Stimulated activated CD8-positive, alpha-beta memory T cell treated with anti-CD3 and anti-CD28 coated beads, Interleukin-15, amount 100 ng/mL, for 4 hours (primary cell): ENCODE data around the gene RAB6B.

Experiments used
- DNase-seq, 2 donors: peaks; one replicate each; pipeline ENCODE4 v3.0.0-alpha.2; 2020; ENCODE audit warnings: low read depth in 2 of 2

The RAB6B gene

DNA sequence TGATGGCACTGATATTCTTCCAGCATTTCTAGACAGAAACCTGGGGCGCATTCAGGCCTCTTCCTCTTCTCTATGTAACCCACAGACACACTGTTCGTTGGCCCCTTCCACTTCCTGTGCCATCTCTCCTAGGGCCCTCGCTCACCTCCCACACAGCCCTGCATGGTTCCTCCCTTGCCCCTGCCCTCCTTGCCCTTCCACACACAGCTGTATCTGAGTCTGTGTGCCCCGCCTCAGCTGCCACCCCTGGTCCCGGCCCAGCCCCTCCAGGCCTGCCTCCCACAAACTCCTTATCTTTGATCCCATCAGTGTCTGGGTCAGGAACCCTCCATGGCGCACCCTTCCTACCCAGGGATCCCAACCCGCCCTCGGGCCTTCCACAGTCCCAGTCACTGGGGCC lies 37.9 kb downstream of the RAB6B start:
- no peak for DNase-seq

DNA sequence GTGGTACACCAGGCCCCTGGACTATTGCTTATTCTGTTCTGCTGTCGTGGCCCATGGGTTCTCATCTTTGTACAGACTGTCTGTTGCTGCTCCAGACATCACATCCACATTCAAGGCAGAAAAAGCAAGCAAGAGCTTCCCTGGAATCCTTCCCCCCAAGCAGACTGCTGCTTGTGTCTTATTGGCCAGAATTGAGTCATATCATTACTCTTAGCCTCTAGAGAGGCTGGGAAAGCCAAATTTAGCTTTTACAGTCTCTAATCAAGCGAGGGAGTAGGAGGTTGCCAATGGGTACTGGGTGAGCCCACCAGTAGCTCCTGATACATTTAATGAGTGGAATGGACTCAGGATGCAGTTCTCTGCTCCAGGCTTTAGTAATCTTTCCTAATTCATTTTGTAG lies 39.4 kb downstream of the RAB6B start:
- no peak for DNase-seq

DNA sequence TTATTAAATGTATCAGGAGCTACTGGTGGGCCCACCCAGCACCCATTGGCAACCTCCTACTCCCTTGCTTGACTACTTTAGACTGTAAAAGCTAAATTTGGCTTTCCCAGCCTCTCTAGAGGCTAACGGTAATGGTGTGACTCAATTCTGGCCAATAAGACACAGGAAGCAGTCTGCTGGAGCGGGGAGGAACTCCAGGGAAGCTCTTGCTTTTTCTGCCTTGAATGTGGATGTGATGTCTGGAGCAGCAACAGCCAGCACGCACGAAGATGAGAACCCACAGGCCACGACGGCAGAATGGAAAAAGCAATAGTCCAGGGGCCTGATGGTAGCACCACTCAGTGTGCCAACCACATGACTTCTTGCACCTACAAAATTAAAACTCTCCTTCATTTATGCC lies 39.9 kb downstream of the RAB6B start:
- no peak for DNase-seq

DNA sequence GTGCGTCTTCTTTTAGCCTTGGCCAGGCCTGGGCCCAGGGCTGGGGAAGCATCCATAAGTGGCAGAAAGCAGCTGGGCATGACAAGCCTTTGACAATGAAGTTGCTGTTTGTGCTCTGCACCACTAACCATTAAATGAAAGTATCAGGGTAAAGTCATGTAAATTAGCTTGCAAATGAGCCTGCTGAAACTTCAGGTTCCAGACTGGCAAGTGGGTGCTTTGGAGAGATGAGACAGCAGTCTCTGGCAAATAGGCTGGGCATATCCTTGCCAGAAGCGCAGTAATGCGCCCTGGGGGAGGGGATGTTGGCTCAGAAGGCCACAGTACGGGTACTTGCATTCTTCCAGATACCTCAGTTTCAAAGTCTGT lies 40.7 kb downstream of the RAB6B start:
- no peak for DNase-seq

DNA sequence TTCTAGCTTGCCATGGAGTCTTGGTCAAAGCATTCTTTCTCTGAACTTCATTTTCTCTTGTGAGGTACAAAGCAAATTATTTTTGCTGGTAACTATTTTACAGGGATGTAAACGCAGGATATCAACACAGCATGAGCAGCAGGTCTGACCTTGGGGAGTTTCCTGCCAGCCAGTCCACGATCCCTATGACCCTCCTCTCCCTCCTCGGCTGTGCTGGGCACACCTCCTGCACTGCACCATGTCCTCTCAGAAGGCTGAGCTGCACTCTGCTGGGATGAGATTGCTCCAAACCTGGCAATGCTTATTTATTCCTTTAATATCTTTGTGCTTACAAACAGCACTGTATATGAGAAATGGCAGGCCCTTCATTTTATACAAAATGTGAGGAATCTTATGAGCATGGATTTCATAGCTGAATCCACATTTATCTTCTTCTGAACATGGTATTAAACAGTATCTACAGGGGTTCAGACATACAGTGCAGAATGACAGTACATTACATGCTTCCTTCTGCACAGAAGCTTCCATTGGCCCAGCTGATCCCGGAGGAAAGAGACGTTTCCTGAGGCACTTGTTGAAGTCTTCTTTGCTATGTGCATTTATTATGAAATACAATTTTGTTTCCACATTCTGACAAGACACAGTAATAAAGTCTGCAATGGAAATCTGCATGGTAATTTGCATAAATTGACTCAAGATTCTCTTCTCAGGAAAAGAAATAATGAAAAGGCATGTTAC lies 41.2 kb downstream of the RAB6B start:
- DNase-seq = no peak

DNA sequence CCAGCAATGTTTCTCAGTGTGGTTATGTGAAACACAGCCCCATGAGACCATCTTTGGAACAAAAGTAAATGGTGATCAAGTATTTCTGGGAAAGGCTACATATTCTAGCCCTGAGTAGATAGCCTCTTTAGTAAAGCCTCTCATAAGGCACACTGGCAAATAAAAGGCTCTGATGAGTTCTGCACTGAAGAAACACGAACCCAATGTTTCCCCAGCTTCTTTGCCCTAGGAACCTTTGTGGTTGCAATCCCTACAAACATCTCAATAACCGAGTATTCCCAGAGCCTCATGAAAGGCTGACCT lies 41.8 kb downstream of the RAB6B start:
- no peak for DNase-seq

DNA sequence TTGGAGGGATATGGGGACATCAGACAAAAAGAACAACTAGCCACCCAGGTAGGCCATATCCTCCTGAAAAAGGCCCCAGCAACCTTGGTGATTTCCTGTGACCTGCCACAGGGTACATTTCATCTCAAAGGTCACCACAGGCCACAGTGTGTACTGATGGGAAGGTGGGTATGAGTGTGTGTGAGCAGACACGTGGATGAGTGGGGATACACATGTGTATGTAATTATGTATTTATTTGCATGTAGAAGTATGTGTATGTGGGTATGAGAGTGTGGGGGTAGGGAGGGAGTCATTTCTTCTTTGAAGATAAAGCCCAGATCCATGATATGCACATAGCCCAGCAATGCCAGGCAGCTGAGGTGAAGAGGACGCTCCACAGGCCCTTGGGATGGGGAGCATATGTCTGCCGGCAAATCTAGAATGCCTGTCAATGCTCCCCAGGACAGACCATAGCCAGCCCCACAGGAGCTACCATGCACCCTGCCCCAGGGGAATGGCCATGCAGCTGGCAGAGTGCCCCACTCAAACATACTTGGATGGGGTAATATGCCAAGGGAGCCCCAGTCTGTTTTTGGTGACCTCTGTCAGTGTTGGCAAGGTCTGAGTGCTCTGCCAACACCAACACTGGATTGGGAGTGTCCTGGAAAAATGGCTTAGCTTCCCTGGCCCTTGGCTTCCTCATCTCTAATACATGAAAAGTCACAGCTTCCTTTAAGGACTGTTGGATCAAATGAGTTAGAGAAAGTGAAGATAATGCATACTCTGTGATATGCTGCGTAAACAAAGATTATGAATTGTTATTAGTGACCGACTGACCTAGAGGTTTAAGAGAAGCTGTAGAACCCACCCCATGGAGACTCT lies 42.4 kb downstream of the RAB6B start:
- no peak for DNase-seq

DNA sequence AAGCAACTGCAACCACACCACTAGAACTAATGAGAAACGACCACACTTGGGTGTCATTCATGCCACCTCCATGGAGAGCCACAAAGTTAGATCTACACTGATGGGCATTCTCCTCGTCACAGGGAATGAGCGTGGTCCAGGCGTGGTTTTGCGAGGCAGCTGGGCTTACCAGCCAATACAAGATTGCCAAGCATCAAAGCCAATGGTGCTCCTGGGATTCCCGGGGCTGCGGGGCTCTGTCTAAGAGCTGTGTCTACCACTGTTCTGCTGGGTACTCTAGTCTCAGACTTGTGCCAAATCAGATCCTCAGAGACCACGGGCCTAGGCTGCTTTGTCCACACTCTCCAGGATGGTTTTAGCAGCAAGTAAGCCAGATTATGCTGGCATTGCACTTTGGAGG lies 43.8 kb downstream of the RAB6B start:
- DNase-seq = no peak

DNA sequence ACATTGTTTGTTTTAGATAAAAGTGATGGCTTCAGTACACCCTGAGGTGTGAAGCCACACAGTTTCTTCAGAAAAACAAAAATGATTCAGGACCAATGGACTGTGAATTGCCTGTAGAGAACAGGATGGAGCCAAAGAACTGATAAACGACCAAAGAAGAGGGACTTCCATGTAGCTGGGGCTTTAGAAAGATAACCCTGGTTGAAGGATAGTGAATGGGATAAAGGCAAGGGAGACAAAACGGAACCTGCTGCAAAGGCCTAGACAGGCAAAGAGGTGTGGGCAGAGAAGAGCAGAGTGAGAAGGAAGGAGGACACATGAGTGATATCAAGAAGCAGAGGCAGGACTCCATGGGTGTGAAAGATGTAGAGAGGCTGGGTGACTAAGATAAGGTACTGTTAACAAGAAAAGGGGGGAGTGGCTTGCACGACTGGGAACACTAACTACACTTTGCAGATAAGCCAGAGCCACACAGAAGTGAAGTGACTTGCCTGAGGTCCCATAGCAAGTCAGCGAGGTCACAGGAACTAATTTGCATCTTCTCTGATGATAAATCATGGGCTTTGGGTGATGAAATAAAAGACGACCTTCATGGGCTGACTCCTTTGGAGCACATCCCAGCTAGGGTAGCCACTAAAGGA lies 44.3 kb downstream of the RAB6B start:
- no peak for DNase-seq

DNA sequence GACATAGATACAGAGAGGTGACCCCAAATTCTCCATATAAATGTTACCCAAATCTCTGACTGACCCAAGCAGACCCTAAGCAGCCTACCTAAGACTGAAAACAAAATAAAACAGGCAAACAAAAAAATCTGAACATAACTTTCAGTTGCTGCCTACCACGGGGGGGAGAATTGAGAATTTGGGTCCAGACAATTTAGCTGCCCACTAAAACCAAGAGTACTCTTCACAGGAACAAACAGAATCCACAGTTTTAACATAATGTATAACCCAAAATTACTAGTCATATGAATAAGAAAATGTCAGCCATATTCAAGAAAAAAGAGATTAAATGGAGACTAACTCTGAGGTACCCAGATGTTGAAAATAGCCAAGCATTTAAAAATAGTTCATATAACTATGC lies 45.6 kb downstream of the RAB6B start:
- DNase-seq = no peak

DNA sequence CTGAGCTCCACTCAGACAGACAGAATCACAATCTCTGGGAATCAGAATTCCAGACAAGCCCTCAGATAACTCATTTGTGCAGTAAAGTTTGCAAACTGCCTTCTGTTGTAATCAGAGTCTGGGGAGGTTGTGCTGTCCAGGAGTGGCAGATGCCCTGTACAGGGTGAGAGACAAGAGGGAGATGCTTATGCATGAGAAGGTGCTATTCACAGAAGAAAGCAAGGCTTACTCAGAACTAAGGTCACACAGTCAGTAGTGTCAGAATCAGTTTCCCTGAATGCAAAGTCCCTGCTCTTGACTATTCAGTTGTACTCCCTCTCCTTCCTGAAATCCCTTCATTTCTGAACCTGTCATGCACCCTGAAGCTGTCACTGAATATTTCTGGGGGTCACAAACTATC lies 46.3 kb downstream of the RAB6B start:
- no peak for DNase-seq

DNA sequence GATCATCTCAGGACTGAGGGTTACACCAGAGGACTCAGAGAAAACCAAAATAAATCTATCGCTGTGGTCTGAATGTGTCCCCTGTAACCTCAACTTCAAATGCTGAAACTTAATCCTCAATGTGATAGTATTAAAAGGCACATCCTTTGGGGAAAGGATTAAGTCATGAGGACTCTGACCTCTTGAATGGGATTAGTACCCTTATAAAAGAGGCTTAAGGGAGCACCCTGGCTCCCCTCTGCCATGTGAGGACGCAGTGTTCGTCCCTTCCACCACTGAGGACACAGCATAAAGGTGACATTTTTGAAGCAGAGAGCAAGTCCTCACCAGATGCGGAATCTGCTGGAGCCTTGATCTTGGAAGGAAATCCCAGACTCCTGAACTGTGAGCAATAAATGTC lies 50.6 kb downstream of the RAB6B start:
- no peak for DNase-seq

DNA sequence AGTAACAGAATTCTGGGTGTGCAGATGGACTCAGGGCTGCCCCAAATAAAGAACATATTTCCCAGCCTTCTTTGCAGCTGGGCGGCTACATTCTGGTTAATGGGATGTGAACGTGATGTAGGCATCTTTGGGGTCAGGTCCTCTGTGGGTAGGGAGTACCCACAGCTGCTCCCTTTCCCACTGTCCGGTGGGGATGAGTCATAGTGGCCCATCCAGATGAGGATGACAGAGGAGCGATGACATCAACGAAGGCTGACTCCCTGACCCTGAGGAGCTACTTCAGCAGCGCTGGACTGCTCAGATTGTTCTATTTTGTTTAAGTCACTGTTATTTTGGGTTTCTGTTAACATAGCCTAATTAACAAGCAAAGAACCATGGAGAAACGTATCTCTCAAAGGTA lies 52.0 kb downstream of the RAB6B start:
- no peak for DNase-seq

DNA sequence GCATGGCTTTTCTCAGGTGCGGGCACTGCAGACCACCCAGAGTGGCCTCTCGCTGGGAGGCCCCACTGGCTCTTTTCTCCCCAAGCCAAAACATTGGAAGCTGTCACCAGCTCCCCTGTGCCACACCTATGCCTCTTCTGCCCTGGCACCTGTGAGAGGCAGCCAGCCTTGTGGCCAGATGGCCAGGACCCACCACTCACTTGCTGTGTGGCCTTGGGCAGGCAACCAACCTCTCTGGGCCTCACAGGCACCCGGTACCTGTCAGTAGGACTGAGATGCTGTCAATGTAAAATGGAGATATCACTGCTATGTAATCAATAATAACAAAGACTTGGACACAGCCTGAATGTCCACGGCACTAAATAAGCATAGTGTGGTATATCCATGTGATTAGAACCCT lies 53.5 kb downstream of the RAB6B start:
- no peak for DNase-seq

DNA sequence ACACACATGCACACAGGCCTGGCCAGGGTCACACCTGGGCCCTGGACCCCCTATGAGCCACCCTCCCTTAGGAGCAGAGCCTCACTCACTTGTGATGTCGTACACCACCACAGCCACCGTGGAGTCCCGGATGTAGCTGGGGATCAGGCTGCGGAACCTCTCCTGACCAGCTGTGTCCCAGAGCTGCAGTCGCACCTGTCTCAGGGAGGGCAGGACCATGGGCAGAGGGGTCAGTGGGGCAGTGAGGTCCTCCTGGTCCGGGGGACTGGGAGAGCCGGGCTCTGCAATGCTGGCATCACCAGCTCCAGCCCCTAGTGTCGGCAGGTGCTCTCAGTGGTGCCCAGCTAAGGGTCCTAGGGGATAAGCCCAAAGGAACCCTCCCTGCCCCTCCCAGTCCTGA lies 54.5 kb downstream of the RAB6B start:
- no peak for DNase-seq

DNA sequence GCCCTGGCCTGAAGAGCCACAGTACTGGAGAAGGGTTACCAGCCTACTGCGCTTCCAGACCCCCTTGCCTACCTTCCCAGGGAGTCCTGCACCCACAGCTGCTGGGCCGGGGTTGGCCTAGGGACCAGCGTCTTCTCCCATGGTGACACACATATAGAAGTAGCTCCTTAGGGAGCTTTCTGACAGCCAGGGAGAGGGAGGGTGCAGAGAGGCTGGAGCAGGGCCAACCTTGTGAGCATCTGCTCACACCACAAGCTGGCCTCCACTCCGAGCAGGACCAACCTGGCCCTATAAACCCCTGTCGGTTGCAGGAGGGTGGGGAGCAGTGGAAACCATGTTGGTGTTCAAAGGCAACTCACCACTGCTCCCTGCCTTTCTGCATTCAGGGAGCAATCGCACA lies 54.9 kb downstream of the RAB6B start:
- no peak for DNase-seq

DNA sequence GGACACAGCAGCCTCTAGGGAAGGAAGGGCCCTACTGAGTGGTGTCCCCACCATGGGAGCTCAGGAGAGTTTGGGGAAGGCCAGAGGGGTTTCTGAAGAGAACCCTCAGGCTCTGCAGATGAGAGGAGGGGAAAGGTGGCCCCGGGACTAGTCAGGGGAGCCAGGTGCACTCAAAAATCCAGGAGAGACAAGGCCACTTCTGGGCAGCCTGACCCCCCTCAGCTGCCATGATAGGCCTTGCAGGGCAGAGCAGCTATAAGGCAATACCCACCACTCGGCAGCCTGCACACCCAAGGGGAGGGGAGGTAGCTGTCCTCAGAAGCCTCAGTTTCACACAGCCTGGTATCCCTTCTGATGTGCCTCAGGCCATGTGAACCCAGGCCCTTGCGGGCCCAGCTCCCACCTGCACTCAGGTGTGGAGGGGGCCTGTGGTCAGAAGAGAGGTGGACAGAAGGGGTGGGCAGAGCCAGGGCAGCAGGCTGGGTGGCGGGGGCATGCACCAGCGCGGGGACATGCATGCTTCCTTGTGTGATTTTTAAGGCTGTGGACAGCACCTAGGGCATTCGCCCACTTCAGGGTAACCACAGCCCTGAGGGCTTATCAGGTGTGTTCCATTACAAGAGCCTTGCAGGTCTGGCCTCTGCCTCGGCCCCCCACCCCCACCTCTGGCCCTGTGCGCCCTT lies 55.5 kb downstream of the RAB6B start:
- no peak for DNase-seq

DNA sequence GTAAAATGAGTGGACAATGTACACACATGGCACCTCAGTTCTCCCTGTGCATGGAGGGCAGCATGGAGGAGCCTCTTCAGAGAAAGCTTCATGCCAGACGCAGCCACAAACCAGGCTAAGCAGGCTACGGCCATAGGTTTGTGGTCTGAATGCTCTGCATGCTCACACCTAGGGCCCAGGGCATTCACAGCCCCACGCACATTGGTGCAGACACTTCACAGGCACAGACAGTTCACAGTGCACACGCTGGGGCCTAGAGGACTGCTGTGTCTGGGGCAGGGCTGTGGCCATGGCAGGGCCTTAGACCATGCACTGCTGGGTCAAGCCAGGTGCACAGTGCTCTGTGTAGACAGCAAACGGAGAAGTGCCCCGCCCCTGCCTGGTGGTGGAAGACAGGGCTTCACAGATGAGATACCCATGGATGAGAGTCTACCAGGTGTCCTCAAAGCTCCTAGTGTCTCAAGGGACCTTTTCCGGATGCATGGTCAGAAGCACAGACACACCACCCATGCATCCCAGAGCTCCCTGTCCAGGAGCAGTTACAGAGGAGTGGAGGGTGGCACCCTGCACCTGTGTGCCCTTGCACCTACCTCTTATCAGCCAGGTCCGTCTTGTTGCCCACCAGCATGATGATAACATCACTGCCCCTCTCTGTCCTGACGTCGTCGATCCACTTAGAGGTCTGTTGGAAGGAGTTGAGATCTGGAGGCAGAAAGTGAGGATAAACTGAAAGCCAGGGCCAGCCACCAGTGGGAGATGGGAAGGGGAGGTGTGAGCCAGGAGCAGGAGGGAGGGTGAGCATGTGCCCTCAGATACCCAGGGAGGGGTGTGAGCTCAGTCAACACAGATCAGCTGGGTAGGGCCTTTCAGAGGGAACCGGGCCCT lies 56.5 kb downstream of the RAB6B start:
- no peak for DNase-seq

DNA sequence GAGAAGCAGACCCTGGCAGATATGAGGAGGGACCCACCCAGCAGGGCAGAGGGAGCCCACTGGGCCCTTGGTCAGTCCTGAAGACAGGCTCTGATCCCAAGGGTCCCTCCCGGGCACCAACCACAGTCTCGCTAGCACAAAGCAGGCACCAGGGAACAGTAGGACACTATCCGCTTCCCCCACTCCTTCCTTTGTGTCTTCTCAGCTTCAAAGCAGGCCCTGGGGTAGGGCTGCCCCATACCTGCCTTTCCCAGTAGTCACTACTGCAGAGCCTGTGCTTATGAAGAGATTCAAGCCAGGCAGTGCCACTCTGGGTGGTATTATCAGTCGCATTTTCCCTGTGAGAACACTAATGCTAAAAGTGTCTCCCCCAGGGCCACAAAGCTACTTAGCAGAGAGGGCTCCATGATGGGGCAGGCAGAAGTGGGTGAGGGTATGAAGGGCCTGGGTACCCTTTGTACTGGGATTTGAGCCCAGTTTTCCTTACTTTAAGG lies 57.3 kb downstream of the RAB6B start:
- DNase-seq = no peak

DNA sequence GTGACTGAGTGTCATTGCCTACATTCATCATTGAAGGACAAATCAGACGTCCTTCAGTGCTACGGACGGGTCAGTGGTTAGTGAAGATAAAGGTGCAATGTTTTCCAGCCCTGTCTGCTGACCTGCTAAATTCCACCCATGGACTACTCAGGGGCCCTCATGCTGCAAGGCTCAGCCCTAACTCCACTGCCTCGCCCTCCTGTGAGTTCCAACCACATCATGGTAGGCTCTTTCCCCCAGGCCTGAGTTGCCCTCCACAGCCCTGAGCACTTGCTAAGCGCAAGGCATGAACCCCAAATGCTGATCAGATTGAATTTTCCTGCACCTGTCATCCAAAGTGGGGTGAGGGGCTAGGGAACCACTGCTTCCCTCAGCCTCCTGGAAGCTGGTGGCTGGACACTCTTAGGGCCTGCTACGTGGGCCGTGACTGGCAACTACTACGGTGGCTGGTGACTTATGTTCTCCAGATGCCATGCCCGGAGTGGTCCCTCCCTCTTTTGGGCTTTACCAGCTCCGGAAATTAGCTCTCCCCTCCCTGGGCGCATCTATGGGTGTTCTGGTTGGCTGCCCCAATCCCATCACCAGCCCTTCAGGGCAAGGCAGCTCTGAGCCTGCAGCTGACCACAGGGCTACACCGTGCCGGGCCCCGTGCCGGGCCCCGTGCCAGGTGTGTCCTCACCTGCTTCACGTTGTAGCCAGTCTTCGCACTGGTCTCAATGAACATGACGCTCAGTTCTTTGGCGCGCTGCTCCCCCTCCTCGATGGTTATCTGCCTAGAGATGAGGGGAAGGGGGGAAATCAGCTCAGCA lies 58.0 kb downstream of the RAB6B start:
- DNase-seq = no peak
